ENCODE results near the gene S100A1. TPM values are rescaled to one million over a fixed set of nuclear protein-coding genes. Genes with fewer than 3 reads are reported as not detected.

The S100A1 gene
- total and polyA plus RNA-seq, 2 of the 13 experiments (the other 11 are each of a cell fraction or from before 2014, with no cell fraction given) = 120 to 251 TPM

GRCh38 chr1:153633754-153634665, 5.8 kb downstream of the S100A1 start, which contains the start of gene CHTOP (continued):
- TF ChIP-seq RAD51 (IDR thresholded peaks at IDR 0.05; ENCODE audit: borderline replicate concordance) = no peak
- no peak; the same call in 1 of the 2 replicates for TF ChIP-seq ZNF710 (CRISPR knock-in tag; IDR thresholded peaks at IDR 0.05; ENCODE audit: borderline replicate concordance)
- TF ChIP-seq CTCF (CRISPR knock-in tag; IDR thresholded peaks at IDR 0.05) = no peak
- no peak for TF ChIP-seq SIX1 (CRISPR knock-in tag; IDR thresholded peaks at IDR 0.05; ENCODE audit: borderline replicate concordance)
- peak; percentile 80 for TF ChIP-seq HNRNPL (IDR thresholded peaks at IDR 0.05; ENCODE audit: low read depth, low read length)
- TF ChIP-seq ZNF235 (CRISPR knock-in tag; IDR thresholded peaks at IDR 0.05; ENCODE audit: borderline replicate concordance) = 0 out of 2 replicates have a peak, but pooled peaks have one; percentile 66
- TF ChIP-seq ZNF720 (CRISPR knock-in tag; IDR thresholded peaks at IDR 0.05) = no peak
- no peak for TF ChIP-seq ZSCAN22 (CRISPR knock-in tag; IDR thresholded peaks at IDR 0.05)
- TF ChIP-seq ZNF503 (CRISPR knock-in tag; IDR thresholded peaks at IDR 0.05) = no peak
- 0 out of 2 replicates have a peak, but pooled peaks have one; percentile 31 for TF ChIP-seq ZNF225 (CRISPR knock-in tag; IDR thresholded peaks at IDR 0.05)
- no peak for TF ChIP-seq ZNF337 (CRISPR knock-in tag; IDR thresholded peaks at IDR 0.05; ENCODE audit: borderline replicate concordance, low read depth)
- no peak for TF ChIP-seq NR3C1 (CRISPR knock-in tag; IDR thresholded peaks at IDR 0.05)
- TF ChIP-seq KAT8 (CRISPR knock-in tag; IDR thresholded peaks at IDR 0.05) = peak; percentile 99
- no peak for TF ChIP-seq CC2D1A (CRISPR knock-in tag; IDR thresholded peaks at IDR 0.05)
- TF ChIP-seq SRSF9 (IDR thresholded peaks at IDR 0.05; ENCODE audit: borderline replicate concordance, insufficient read depth, low read depth, low read length, poor library complexity, severe bottlenecking) = no peak
- TF ChIP-seq ERF (CRISPR knock-in tag; IDR thresholded peaks at IDR 0.05) = peak; percentile 66; the same call in 1 of the 2 replicates
- TF ChIP-seq XBP1 (CRISPR knock-in tag; IDR thresholded peaks at IDR 0.05) = no peak
- peak; percentile 74; the same call in 1 of the 2 replicates for TF ChIP-seq ATF7-NPFF (CRISPR knock-in tag; IDR thresholded peaks at IDR 0.05; ENCODE audit: low read depth)
- 0 out of 2 replicates have a peak, but pooled peaks have one; percentile 54 for TF ChIP-seq THYN1 (CRISPR knock-in tag; IDR thresholded peaks at IDR 0.05; ENCODE audit: borderline replicate concordance, low read depth)
- peak; percentile 93 for TF ChIP-seq ZFX (CRISPR knock-in tag; IDR thresholded peaks at IDR 0.05; ENCODE audit: low read depth)
- TF ChIP-seq SMYD3 (CRISPR knock-in tag; IDR thresholded peaks at IDR 0.05) = peak; percentile 81; the same call in 1 of the 2 replicates
- TF ChIP-seq PHF21A (CRISPR knock-in tag; IDR thresholded peaks at IDR 0.05) = 0 out of 2 replicates have a peak, but pooled peaks have one; percentile 71
- TF ChIP-seq NR2C2 (CRISPR knock-in tag; IDR thresholded peaks at IDR 0.05; ENCODE audit: borderline replicate concordance) = peak; percentile 69
- TF ChIP-seq ZBTB20 (CRISPR knock-in tag; IDR thresholded peaks at IDR 0.05; ENCODE audit: borderline replicate concordance, low read depth) = 0 out of 2 replicates have a peak, but pooled peaks have one; percentile 45
